HG03521 (cell line): Measurements from ENCODE around the gene MAGEA9B.
A peak's percentile ranks its signal among the peaks of the same experiment; 100 is the strongest.
"Not testable (repeated sequence)": the region's sequence is repeated elsewhere in the genome, so short reads cannot be mapped to it uniquely, and the experiment has no call there.

Source experiments
- ATAC-seq: cut with Tn5 transposase; IDR thresholded peaks from one replicate; pipeline ENCODE4 v1.9.1; 2021; ENCODE audit warnings: mild to moderate bottlenecking, moderate library complexity; ENCODE audit not compliant: unreplicated experiment

The MAGEA9B gene

DNA sequence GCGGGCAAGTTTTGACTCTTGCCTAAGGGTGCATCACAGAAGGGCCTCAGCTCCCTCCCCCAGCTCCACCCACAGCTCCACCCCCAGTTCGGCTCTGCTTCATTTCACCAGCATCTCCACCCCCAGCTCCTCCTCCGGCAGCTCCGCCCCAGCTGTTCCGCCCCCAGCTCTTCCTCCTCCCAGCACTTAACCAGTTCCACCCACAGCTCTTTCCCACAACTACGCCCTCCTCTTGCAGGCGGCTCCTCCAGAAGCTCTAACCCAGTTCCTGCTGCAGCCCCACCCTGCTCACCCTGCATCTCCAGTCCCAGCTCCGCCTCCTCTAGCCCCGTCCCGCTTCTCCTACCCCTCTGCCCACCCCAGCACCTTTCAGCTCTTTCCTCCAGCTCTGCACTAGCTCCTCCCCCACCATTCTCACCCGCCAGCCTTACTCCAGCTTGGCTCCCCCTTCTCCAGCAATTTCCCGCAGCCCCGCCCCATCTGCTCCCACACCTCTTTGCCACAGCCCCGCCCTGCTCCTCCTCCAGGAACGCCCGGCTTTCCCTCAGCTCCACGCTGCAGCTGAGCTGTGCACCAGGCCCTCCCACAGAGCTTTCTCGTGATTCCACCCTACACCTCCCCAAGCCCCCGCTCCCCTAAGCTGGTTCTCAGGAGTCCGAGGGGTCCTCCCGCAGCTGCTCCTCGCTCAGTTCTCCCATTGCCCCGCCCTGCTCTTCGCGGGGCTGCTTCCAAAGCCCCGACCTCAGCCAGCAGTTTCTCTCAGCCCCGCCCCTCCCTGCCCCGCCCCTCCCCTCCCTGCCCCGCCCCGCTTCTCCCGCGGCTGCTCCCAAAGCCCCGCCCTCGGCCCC, 47.8 kb downstream of the MAGEA9B start:
- ATAC-seq = peak; percentile 30

DNA sequence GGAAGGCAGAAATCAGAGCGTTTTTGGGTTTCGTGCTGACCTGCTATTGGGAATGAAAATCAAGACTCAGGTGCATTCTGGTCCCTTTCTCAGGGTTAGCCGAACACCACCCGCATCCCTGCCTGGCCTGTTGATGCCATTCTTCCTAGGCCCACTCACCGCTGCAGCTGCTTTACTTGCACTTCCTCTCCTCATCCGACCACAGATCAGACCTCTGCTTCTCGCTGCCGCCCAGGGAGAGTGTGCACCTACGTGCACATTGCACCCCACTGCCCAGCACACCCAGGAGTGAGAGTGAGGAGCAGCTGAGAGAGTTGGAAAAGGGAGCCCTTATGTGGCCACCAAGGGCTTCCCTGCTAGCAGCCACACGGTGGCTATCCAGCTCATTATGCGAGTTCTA, 49.8 kb downstream of the MAGEA9B start:
- not testable (repeated sequence) for ATAC-seq

GRCh38 chrX:149534926-149535602, 52.2 kb downstream of the MAGEA9B start:
- not testable (repeated sequence) for ATAC-seq

DNA sequence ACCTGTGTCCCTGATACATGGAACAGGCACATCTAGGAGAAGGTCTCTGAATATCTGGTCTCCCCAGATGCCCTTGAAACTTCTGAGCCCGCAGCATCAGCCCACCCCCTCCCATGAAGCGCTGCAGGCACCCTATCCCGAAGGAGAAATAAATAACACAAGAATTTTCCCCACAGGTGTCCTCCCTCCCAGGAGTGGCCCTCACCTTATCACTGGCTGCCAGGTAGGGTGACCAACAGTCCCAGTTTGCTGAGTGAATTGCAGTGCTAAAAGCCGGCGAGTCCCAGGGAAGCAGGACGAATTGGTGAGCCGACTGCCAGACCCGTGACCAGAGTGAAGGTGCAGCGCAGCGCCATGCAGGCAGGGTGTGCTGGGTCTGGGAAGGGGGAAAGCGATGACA, 53.3 kb downstream of the MAGEA9B start:
- not testable (repeated sequence) for ATAC-seq

DNA sequence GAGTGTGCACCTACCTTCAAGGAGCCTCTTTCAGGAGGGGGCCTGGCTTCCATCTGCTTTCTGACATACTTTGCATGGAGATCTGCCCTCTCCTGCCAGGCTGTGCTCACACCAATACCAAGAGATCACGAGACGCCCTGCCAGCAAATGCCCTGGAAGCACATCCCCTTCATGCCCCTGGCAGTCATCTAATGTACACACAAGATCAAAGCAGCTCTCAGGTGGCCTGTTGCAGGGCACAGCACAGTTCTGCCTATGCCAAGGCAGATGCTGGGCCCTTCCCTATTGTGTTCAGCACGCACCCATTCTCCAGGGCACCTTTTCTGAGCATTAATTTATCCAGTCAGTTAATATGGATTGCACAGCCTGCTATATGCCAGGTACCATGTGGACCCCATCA, 54.4 kb downstream of the MAGEA9B start:
- ATAC-seq = not testable (repeated sequence)
